Measurements from ENCODE around the gene KHDRBS2. TPM values are rescaled to one million over a fixed set of nuclear protein-coding genes. Genes with fewer than 3 reads are reported as not detected.

Gene KHDRBS2
- total RNA-seq, 1 donor from 2014 or later = not detected

- Mint-ChIP-seq H3K36me3 (ENCODE audit: low read depth, unreplicated experiment) (no peaks in the 10 kb centered on the region), H3K27ac (ENCODE audit: unreplicated experiment) (no peak overlapping the region), H3K4me3 (ENCODE audit: unreplicated experiment) (no peak overlapping the region), H3K4me1 (ENCODE audit: low read depth, unreplicated experiment) (no peaks in the 10 kb centered on the region), H3K9me3 (ENCODE audit: unreplicated experiment) (no peaks in the 10 kb centered on the region), H3K27me3 (ENCODE audit: low read depth, unreplicated experiment) (no peaks in the 10 kb centered on the region)
- Histone ChIP-seq H3K4me2 (ENCODE audit: low read length) (no peak overlapping the region), H3K9ac (ENCODE audit: low read length) (no peak overlapping the region), H4K20me1 (ENCODE audit: insufficient read depth, low read length) (no peaks in the 10 kb centered on the region), H3K4me1 (ENCODE audit: insufficient read depth, low read length) (no peaks in the 10 kb centered on the region), H3K27ac (ENCODE audit: low read depth, low read length) (no peak overlapping the region), H3K9me3 (ENCODE audit: insufficient read depth, low read depth, low read length) (no peaks in the 10 kb centered on the region), H3K79me2 (ENCODE audit: insufficient read depth, low read length) (no peaks in the 10 kb centered on the region), H3K4me3 (ENCODE audit: insufficient read depth, low read depth, low read length) (no peak overlapping the region), H3K36me3 (ENCODE audit: insufficient read depth, low read length) (no peaks in the 10 kb centered on the region), H3K27me3 (ENCODE audit: insufficient read depth, low read length) (no peaks in the 10 kb centered on the region), H2AFZ (ENCODE audit: low read depth, low read length) (no peak overlapping the region)
- TF ChIP-seq CTCF (IDR thresholded peaks at IDR 0.05; ENCODE audit: insufficient read depth, low read depth, low read length) (no peak), EZH2 (IDR thresholded peaks at IDR 0.05; ENCODE audit: insufficient read depth, low read length) (no peak)
- DNase-seq (ENCODE audit: low read depth) (no peak), FAIRE-seq (no peak)
These were observed 452.8 kb downstream of the KHDRBS2 start for GRCh38 chr6:61833176-61833755.

- Mint-ChIP-seq H3K4me1 (ENCODE audit: low read depth, unreplicated experiment) (no peaks in the 10 kb centered on the region), H3K36me3 (ENCODE audit: low read depth, unreplicated experiment) (no peaks in the 10 kb centered on the region), H3K27me3 (ENCODE audit: low read depth, unreplicated experiment) (no peaks in the 10 kb centered on the region), H3K27ac (ENCODE audit: unreplicated experiment) (no peak overlapping the region), H3K9me3 (ENCODE audit: unreplicated experiment) (no peaks in the 10 kb centered on the region), H3K4me3 (ENCODE audit: unreplicated experiment) (no peak overlapping the region)
- no peak for DNase-seq (ENCODE audit: low read depth)
- H3K4me3 ChIP-seq (ENCODE audit: insufficient read depth, low read depth, low read length) = no peak overlapping the region
- no peaks in the 10 kb centered on the region for H4K20me1 ChIP-seq (ENCODE audit: insufficient read depth, low read length)
- no peak overlapping the region for H2AFZ ChIP-seq (ENCODE audit: low read depth, low read length)
- no peaks in the 10 kb centered on the region for H3K36me3 ChIP-seq (ENCODE audit: insufficient read depth, low read length)
- TF ChIP-seq CTCF (IDR thresholded peaks at IDR 0.05; ENCODE audit: insufficient read depth, low read depth, low read length) = no peak
- TF ChIP-seq EZH2 (IDR thresholded peaks at IDR 0.05; ENCODE audit: insufficient read depth, low read length) = no peak
- no peak for FAIRE-seq
- no peak overlapping the region for H3K9ac ChIP-seq (ENCODE audit: low read length)
- H3K9me3 ChIP-seq (ENCODE audit: insufficient read depth, low read depth, low read length) = peaks cover 3% of the 10 kb centered on the region
- H3K4me1 ChIP-seq (ENCODE audit: insufficient read depth, low read length) = no peaks in the 10 kb centered on the region
- H3K4me2 ChIP-seq (ENCODE audit: low read length) = no peak overlapping the region
- H3K27me3 ChIP-seq (ENCODE audit: insufficient read depth, low read length) = no peaks in the 10 kb centered on the region
- no peaks in the 10 kb centered on the region for H3K79me2 ChIP-seq (ENCODE audit: insufficient read depth, low read length)
- no peak overlapping the region for H3K27ac ChIP-seq (ENCODE audit: low read depth, low read length)
These were observed 468.3 kb downstream of the KHDRBS2 start for GRCh38 chr6:61817716-61818115.

- no peak for DNase-seq (ENCODE audit: low read depth)
- TF ChIP-seq CTCF (IDR thresholded peaks at IDR 0.05; ENCODE audit: insufficient read depth, low read depth, low read length) (no peak), EZH2 (IDR thresholded peaks at IDR 0.05; ENCODE audit: insufficient read depth, low read length) (no peak)
- H3K9me3 Mint-ChIP-seq (ENCODE audit: unreplicated experiment) = peaks cover 2% of the 10 kb centered on the region
- no peaks in the 10 kb centered on the region for H4K20me1 ChIP-seq (ENCODE audit: insufficient read depth, low read length)
- H3K27me3 ChIP-seq (ENCODE audit: insufficient read depth, low read length) = no peaks in the 10 kb centered on the region
- H2AFZ ChIP-seq (ENCODE audit: low read depth, low read length) = no peak overlapping the region
- H3K36me3 ChIP-seq (ENCODE audit: insufficient read depth, low read length) = no peaks in the 10 kb centered on the region
- no peak overlapping the region for H3K4me3 Mint-ChIP-seq (ENCODE audit: unreplicated experiment)
- no peak for FAIRE-seq
- H3K4me2 ChIP-seq (ENCODE audit: low read length) = no peak overlapping the region
- H3K4me1 ChIP-seq (ENCODE audit: insufficient read depth, low read length) = no peaks in the 10 kb centered on the region
- H3K79me2 ChIP-seq (ENCODE audit: insufficient read depth, low read length) = no peaks in the 10 kb centered on the region
- no peaks in the 10 kb centered on the region for H3K4me1 Mint-ChIP-seq (ENCODE audit: low read depth, unreplicated experiment)
- H3K36me3 Mint-ChIP-seq (ENCODE audit: low read depth, unreplicated experiment) = no peaks in the 10 kb centered on the region
- no peak overlapping the region for H3K4me3 ChIP-seq (ENCODE audit: insufficient read depth, low read depth, low read length)
- no peak overlapping the region for H3K27ac Mint-ChIP-seq (ENCODE audit: unreplicated experiment)
- no peaks in the 10 kb centered on the region for H3K27me3 Mint-ChIP-seq (ENCODE audit: low read depth, unreplicated experiment)
- no peak overlapping the region for H3K9ac ChIP-seq (ENCODE audit: low read length)
- no peak overlapping the region for H3K27ac ChIP-seq (ENCODE audit: low read depth, low read length)
- H3K9me3 ChIP-seq (ENCODE audit: insufficient read depth, low read depth, low read length) = no peaks in the 10 kb centered on the region
These were observed 476.0 kb downstream of the KHDRBS2 start for GRCh38 chr6:61810047-61810446.

Data from astrocyte (in vitro differentiated cells and primary cell).